OCI-LY3 (cell line): Measurements from ENCODE around the gene H1-8.

Experiments used
- H2AFZ ChIP-seq: fragments of 200-600, 300-600 bp; shearing (Covaris generic); 2 replicates; pipeline ENCODE4 v1.6.0; 2014; ENCODE audit warnings: antibody characterized with exemption, low read depth, low read length
- H3K27ac ChIP-seq: fragments of 200-600, 300-600 bp; sonication (generic); 2 replicates; pipeline ENCODE4 v1.5.1; 2014; ENCODE audit warnings: mild to moderate bottlenecking, low read length, moderate library complexity, mixed read lengths
- H3K27me3 ChIP-seq: fragments of 200-600, 300-600 bp; sonication (generic); 2 replicates; pipeline ENCODE4 v1.6.1; 2014; ENCODE audit warnings: low read depth, low read length, mixed read lengths
- H3K36me3 ChIP-seq: fragments of 200-600, 300-600 bp; sonication (generic); replicated peaks from 2 replicates; pipeline ENCODE3; 2014; ENCODE audit warnings: low read depth, low read length, mixed read lengths
- H3K4me1 ChIP-seq: fragments of 300-600, 200-600 bp; sonication (generic); 2 replicates; pipeline ENCODE4 v1.6.1; 2014; ENCODE audit warnings: low read length, mixed read lengths
- H3K4me2 ChIP-seq: fragments of 200-600, 300-600 bp; sonication (generic); 2 replicates; pipeline ENCODE4 v1.6.1; 2014; ENCODE audit warnings: low read length, mixed read lengths
- H3K4me3 ChIP-seq: fragments of 300-600, 200-600 bp; sonication (generic); 2 replicates; pipeline ENCODE4 v1.5.1; 2014; ENCODE audit warnings: antibody characterized with exemption, mild to moderate bottlenecking, low read length, moderate library complexity
- H3K79me2 ChIP-seq: fragments of 300-600, 200-600 bp; shearing (Covaris generic); 2 replicates; pipeline ENCODE4 v1.6.1; 2014; ENCODE audit warnings: mild to moderate bottlenecking, low read length, mixed read lengths
- H3K9ac ChIP-seq: fragments of 300-600, 200-600 bp; shearing (Covaris generic); 2 replicates; pipeline ENCODE4 v1.6.0; 2014; ENCODE audit warnings: mild to moderate bottlenecking, low read length, moderate library complexity
- H3K9me3 ChIP-seq: fragments of 200-600, 300-600 bp; shearing (Covaris generic); 2 replicates; pipeline ENCODE4 v1.6.1; 2014; ENCODE audit warnings: low read length, mixed read lengths; ENCODE audit not compliant: insufficient read depth
- H4K20me1 ChIP-seq: fragments of 200-600, 300-600 bp; sonication (generic); 2 replicates; pipeline ENCODE4 v1.6.1; 2016; ENCODE audit warnings: low read length, mixed read lengths; ENCODE audit not compliant: insufficient read depth
- EZH2phosphoT487 ChIP-seq: fragments of 200-600 bp; shearing (Covaris generic); IDR thresholded peaks from 2 replicates; pipeline ENCODE4 v1.6.1; 2018; ENCODE audit warnings: antibody characterized with exemption, mixed run types, low read depth
- TF ChIP-seq, protein P1 (sequence below): fragments of 200-600, 300-600 bp; sonication (generic); IDR thresholded peaks from 2 replicates; pipeline ENCODE4 v1.5.1; 2014; ENCODE audit warnings: antibody characterized with exemption, low read length, low read depth

The H1-8 gene

DNA sequence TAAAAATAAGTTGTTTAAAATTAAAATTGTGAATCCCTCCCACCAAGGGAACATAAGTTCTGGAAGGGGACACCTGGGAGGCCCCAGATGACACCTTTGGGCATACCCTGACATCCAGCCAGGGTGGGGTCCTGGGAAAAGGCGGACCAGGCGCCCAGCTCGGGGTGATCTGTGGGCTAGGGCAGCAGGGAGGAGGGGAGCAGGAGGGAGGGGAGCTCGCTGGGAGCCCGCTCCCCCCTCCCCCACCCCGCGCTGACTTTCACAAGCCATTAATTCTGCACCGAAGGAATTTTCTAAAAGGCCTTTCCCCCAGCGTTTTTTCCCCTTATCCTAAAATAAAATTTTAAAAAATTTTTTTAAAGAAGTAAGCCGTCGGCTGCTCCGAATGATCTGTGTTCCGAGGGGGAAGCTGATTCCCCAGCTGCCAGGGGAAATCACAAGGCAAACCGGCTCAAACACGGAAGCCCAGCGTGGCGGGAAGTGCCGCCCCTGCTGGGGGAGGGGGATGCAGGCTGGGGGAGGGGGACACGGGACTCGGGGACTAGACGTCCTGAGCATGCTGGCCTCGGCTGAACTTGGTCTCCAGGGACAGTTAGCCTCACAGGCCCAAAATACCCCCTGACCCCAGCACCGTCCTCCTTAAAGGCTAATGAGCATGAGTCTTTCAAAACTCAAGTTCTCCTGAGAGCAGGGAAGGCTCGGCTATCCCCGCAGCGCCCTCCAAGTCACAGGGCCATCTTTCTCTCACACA, 49.6 kb downstream of the H1-8 start:
- Histone ChIP-seq H3K4me1 (peaks cover 12% of the 10 kb centered on the region; the same call in 1 of the 2 replicates), H3K9me3 (no peaks in the 10 kb centered on the region), H4K20me1 (no peaks in the 10 kb centered on the region), H3K9ac (peak overlapping the region; percentile 48), H3K36me3 (no peaks in the 10 kb centered on the region), H3K79me2 (no peaks in the 10 kb centered on the region), H2AFZ (peak overlapping the region; percentile 71), H3K4me3 (peak overlapping the region; percentile 47), H3K27ac (no peak overlapping the region), H3K27me3 (no peaks in the 10 kb centered on the region), H3K4me2 (peak overlapping the region; percentile 59)
- no peak for TF ChIP-seq EZH2phosphoT487

DNA sequence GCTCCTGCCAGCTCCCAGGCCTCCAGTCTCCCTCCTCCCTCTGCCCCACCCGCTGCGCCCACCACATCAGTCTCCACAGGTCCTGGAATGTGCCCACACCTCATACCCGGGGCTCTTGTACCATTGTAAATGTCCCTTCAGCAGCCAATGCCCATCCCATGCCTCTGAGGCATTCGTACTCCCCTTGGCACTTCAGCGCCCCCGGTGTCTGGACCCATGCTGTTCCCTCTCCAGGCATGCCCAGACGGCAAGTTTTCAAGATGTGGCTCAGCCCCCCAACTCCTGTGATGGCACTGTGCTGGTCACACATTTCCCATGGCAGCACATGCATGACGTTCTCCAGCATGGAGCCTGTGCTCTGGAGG, 50.2 kb downstream of the H1-8 start:
- H3K4me2 ChIP-seq = no peak overlapping the region
- H3K9ac ChIP-seq = no peak overlapping the region
- H3K27ac ChIP-seq = no peak overlapping the region

DNA sequence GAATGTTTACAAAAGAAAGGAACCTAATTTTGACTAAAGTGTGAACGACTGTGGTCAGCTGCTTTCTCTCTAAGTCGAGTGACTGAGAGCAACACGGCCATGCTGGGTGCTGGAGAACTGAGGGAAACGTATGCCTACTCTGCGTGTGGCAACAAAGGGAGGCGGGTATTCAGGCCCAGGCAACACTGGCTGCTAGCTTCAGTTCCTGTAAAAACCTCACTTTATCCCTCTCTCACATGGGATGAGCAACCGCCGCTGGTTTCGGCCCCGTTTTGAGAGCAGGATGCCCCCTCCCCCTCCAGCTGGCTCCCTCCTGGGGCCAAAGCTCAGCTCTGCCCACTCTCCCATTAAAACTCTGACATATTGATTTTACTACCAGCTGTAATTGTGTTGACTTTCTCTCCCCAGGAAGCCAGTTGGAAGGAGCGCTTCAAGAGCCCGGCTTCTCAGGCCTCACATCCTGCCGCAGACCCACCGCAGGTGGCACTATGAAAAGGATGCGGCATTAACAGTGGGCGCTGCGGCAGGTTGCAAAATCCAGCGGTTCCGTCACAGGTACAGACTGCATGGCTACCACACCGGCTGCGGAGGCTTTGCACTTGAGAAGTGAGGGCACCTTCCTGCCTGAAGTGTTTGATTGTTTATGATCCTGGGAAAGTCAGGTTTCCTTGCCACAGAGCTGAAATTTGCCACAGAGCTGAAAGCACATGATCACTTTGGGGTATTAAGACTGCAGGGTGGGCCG, 50.8 kb downstream of the H1-8 start:
- H4K20me1 ChIP-seq = no peaks in the 10 kb centered on the region
- TF ChIP-seq EZH2phosphoT487 = no peak
- TF ChIP-seq, protein P1, sequence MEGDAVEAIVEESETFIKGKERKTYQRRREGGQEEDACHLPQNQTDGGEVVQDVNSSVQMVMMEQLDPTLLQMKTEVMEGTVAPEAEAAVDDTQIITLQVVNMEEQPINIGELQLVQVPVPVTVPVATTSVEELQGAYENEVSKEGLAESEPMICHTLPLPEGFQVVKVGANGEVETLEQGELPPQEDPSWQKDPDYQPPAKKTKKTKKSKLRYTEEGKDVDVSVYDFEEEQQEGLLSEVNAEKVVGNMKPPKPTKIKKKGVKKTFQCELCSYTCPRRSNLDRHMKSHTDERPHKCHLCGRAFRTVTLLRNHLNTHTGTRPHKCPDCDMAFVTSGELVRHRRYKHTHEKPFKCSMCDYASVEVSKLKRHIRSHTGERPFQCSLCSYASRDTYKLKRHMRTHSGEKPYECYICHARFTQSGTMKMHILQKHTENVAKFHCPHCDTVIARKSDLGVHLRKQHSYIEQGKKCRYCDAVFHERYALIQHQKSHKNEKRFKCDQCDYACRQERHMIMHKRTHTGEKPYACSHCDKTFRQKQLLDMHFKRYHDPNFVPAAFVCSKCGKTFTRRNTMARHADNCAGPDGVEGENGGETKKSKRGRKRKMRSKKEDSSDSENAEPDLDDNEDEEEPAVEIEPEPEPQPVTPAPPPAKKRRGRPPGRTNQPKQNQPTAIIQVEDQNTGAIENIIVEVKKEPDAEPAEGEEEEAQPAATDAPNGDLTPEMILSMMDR = no peak
- H3K27ac ChIP-seq = no peak overlapping the region
- no peak overlapping the region for H3K4me2 ChIP-seq
- H3K27me3 ChIP-seq = no peaks in the 10 kb centered on the region
- H2AFZ ChIP-seq = no peak overlapping the region
- H3K9ac ChIP-seq = no peak overlapping the region
- no peaks in the 10 kb centered on the region for H3K79me2 ChIP-seq
- no peaks in the 10 kb centered on the region for H3K9me3 ChIP-seq
- peaks cover 12% of the 10 kb centered on the region; the same call in 1 of the 2 replicates for H3K4me1 ChIP-seq
- H3K4me3 ChIP-seq = no peak overlapping the region
- no peaks in the 10 kb centered on the region for H3K36me3 ChIP-seq

More for the DNA sequence above, 50.2 kb downstream of the H1-8 start:
- H2AFZ ChIP-seq = peak overlapping the region; percentile 71
- H3K36me3 ChIP-seq = no peaks in the 10 kb centered on the region
- no peak overlapping the region for H3K4me3 ChIP-seq
- no peaks in the 10 kb centered on the region for H3K9me3 ChIP-seq
- peaks cover 12% of the 10 kb centered on the region; the same call in 1 of the 2 replicates for H3K4me1 ChIP-seq
- no peaks in the 10 kb centered on the region for H4K20me1 ChIP-seq
- no peaks in the 10 kb centered on the region for H3K79me2 ChIP-seq
- no peaks in the 10 kb centered on the region for H3K27me3 ChIP-seq
- TF ChIP-seq, protein P1 = 0 out of 2 replicates have a peak, but pooled peaks have one; percentile 7
- no peak for TF ChIP-seq EZH2phosphoT487

DNA sequence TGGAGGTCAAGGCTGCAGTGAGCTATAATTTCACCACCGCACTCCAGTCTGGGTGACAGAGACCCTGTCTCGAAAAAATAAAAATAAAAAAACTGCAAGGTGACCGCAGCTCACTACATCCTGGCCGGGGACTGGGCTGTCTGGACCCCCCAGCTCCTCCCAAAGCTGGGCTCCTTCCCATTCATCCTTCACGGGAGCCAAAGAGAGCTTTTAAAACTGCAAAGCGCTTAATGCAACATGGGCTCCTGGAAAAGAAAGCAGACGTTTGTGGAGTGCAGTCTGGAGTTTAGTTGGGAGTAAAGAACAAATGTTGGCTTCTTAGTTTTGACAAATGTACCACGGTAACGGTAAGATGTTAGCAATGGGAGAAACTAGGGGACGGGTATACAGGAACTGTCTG, 51.4 kb downstream of the H1-8 start:
- Histone ChIP-seq H3K36me3 (no peaks in the 10 kb centered on the region), H3K27me3 (no peaks in the 10 kb centered on the region), H3K9me3 (no peaks in the 10 kb centered on the region), H3K79me2 (no peaks in the 10 kb centered on the region), H3K4me3 (no peak overlapping the region), H2AFZ (no peak overlapping the region), H3K9ac (no peak overlapping the region), H4K20me1 (no peaks in the 10 kb centered on the region), H3K4me2 (no peak overlapping the region), H3K27ac (no peak overlapping the region), H3K4me1 (peaks cover 12% of the 10 kb centered on the region; the same call in 1 of the 2 replicates)
- no peak for TF ChIP-seq EZH2phosphoT487
- TF ChIP-seq, protein P1 = no peak
